RPMI8226 (cell line): Measurements from ENCODE around the gene PAXX.

Source experiments
- DNase-seq: peaks from one replicate; pipeline ENCODE4 v3.0.0-alpha.2; 2015

Gene PAXX

GRCh38 chr9:137006116-137007003 lies 14.1 kb downstream of the PAXX start:
- DNase-seq = no peak

DNA sequence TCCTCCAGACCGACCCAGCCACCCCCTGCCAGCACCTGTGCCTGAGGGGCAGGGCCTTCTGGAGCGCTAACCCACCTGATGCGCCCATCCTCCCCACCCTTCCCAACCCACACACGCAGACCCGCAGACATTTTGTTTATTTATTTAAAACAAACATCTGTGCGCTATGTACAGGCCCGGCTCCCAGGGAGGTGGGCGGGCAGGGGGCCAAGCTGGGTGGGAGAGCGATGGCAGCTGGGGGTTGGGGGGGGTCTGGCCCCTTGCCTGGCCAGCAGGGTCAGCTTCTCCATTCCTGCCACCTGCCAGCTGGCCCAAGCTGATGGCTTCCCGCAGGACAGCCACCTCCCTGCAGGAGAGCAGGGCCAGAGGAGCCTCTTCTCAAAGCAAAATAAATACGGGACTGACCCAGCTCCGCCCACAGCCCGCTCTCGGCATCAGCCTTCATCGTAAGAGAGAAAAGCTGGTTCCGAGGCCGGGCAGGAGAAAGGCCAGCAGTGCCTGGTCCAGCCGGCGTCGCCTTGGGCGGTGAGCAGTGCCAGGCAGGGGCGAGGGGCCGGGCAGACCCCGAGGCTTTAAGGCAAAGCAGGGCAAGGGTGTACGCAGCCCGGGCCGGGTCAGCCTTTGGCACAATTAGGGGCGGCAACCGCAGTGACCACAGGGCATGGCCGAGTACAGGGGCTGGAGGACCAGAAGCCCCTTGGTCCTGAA lies 15.0 kb downstream of the PAXX start:
- no peak for DNase-seq

- DNase-seq = no peak
Observed at GRCh38 chr9:137007816-137008270, 15.6 kb downstream of the PAXX start.

- DNase-seq = no peak
Observed at GRCh38 chr9:137008312-137008711, 16.1 kb downstream of the PAXX start.

- no peak for DNase-seq
Observed at GRCh38 chr9:137009217-137009616, 17.0 kb downstream of the PAXX start.

GRCh38 chr9:137009938-137010732 lies 17.9 kb downstream of the PAXX start:
- DNase-seq = no peak

DNA sequence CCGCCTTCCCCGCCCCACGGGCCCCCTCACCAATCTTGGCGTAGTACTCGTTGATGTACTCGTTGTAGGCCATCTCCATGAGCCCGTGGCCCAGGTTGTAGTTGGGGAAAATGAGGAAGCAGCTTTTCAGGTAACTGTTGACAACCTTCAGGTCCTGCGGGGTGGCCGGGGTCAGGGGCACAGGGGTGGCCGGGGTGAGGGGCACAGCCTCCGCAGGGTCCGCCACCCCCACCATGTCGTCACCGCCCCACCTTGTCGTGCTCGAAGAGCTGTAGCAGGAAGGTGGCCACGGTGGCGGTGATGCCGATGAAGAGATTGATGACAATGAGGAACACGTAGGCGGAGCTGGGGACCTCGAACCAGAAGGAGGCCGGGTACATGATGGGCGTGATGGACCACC lies 18.9 kb downstream of the PAXX start:
- DNase-seq = no peak

DNA sequence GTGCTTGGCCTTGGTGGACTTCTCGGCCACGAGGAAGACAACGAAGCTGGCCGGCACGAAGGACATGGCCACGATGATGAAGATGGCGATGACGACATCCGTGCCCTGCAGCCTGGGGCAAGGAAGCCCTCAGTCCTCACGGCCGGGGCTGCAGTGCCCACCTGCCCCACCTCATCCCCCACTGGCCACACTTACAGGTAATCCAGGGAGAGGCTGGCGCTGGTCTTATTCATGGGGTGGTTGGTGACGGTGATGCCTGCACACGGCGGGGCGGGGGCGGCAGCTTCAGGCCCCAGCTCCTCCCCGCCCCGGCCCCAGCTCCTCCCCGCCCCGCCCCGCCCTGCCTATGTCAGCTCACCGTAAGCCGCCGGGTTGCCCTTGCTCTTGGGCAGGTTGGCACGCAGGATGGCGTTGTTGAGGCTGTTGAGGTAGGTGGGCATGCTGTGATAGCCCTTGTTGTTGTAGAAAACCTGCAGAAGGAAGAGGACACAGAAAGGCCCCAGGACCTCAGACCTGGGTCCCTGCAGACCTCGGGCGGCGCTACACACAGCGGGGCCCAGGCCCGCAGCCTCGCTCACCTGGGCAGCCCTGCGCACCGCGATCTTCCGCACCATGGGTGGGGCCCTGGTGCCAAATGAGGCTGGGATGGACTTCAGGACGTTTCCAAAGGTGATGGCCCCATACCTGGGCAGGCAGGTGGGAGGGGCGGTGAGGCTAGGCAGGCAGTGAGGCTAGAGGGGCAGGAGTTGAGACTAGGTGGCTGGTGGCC lies 19.9 kb downstream of the PAXX start:
- DNase-seq = no peak

- no peak for DNase-seq
Observed at GRCh38 chr9:137012694-137013570, 20.7 kb downstream of the PAXX start.

DNA sequence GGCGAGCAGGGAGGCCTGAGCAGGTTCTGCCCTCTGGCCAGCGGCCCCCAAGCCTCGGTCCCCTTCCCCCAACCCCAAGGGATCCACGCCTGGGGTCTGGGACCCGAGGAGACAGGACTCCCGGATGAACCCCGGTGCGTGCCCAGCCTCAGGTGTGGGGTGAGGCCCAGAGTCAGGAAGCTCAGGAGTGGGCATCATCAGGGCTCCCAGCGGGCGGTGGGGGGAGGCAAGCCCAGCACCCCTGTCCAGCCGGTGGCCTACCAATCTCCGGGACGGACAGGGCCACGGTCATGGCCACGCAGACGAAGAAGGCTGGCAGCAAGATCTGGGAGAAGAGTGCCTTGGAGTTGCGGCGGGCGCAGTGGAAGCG lies 21.3 kb downstream of the PAXX start:
- no peak for DNase-seq

DNA sequence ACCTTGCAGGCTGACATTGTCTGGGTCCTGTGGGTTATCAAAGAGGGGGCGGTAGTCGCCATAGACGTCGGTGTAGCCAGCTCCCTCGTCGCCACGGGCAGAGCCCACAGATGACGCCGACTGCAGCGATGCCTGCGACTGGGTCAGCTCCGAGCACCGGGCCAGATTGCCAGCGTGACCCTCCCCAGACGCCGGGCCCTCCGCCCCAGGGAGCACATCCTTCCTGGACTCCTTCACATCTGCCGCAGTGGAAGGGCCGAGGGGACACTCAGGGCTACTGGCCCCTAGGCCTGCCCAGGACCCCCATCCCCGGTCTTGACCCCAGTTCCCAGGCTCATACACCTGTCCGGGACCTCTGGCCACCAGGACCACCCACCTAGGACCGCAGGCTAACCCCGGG lies 21.9 kb downstream of the PAXX start:
- DNase-seq = no peak

DNA sequence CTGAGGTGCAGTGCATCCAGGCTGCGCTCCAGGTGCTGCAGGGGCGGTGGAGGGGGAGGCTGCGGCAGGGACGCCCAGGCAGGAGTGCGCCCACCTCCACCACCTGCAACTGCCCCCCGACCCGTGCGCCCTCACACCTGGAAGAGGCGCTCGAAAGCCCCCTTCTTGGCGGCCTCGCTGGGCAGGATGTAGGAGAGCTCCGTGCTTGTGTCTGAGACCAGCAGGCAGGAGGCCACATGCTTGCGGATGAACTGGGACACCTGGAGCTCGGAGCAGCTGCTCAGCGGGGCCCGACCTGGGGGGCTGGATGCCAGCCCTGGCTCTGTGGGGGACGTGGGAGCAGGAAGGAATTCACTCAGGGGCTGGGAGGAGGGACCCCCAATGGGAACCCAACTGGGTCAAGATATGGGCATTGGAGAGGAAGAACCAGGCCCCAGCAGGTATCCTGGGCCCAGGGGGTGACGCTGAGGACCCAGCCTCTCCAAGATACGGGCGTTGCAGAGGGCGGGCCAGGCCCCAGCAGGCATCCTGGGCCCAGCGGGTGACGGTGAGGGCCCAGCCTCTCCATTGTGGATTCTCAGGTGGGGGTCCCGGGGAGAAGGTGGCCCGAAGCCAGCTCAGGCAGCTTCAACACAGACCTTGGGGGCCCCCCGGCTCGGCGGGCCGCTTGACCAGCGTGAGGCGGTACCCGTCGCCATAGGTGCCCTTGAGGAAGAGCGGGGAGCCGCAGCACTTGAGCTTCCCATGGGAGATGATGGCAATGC lies 22.7 kb downstream of the PAXX start:
- no peak for DNase-seq

DNA sequence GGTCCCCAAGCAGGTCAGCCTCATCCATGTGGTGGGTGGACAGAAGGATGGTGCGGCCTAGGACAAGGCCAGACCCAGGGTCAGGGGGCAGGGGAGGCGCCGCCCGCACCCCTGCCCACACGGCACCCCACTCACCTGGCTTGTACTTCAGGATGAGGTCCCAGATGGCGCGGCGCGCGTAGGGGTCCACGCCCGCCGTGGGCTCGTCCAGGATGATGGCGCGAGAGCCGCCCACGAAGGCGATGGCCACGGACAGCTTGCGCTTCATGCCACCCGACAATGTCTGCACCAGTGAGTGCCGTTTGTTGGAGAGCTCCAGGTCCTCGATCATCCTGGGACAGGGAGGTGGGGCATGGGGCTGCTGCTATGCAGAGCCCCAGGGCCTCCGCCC lies 23.3 kb downstream of the PAXX start:
- no peak for DNase-seq

DNA sequence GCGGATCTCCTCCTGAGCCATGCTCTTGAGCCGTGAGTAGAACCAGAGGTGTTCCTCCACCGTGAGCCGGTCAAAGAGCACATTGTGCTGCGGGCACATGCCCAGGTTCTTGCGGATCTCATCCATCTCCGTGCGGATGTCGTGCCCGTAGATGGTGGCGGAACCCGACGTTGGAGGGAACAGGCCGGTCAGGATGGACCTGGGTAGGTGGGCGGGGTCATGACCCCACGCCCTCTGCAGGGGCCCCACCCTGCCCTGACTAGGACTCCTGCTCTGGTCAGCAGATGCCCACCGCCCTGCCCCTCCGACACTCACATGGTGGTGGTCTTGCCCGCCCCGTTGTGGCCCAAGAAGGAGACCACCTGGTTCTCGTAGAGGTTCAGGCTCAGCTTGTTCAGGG lies 23.8 kb downstream of the PAXX start:
- DNase-seq = no peak

GRCh38 chr9:137016436-137016835 lies 24.2 kb downstream of the PAXX start:
- no peak for DNase-seq

- DNase-seq = no peak
Observed at GRCh38 chr9:137017071-137017470, 24.8 kb downstream of the PAXX start.

GRCh38 chr9:137017791-137018497 lies 25.7 kb downstream of the PAXX start:
- DNase-seq = no peak

- DNase-seq = no peak
Observed at GRCh38 chr9:137018761-137019559, 26.7 kb downstream of the PAXX start.
